ENCODE results near the gene KCTD10.
"Not testable (repeated sequence)": the region's sequence is repeated elsewhere in the genome, so short reads cannot be mapped to it uniquely, and the experiment has no call there.

GRCh38 chr12:109406147-109406546 lies 71.0 kb downstream of the KCTD10 start:
- not testable (repeated sequence) for TF ChIP-seq CTCF (conservative IDR thresholded peaks at IDR 0.05; ENCODE audit: low read depth, low read length); EZH2 (IDR thresholded peaks at IDR 0.05; ENCODE audit: borderline replicate concordance, low read depth, low read length, poor library complexity, severe bottlenecking)

All from A673 (cell line).